ENCODE results near the gene SERTM1. TPM values are rescaled to one million over a fixed set of nuclear protein-coding genes. Genes with fewer than 3 reads are reported as not detected.

The SERTM1 gene
- total and polyA plus RNA-seq, 10 of the 15 experiments (the other 5 are each of a cell fraction or from before 2014, with no cell fraction given) = not detected

- Histone ChIP-seq H3K27me3 (replicated peaks in 1 of 2; ENCODE audit: control insufficient read depth in 2 of 2, insufficient read depth in 2 of 2, low read length in 1 of 2) (no peaks in the 10 kb centered on the region), H3K9ac (ENCODE audit: control insufficient read depth, insufficient read depth, low read length) (no peak overlapping the region), H3K79me2 (ENCODE audit: control insufficient read depth, insufficient read depth, low read length) (no peaks in the 10 kb centered on the region), H3K4me3 (no peak overlapping the region), H3K27ac (ENCODE audit: control insufficient read depth, insufficient read depth) (no peak overlapping the region), H3K9me3 (replicated peaks; ENCODE audit: control insufficient read depth, insufficient read depth, low read length) (no peaks in the 10 kb centered on the region; the same call in 2 of the 3 replicates), H2AFZ (ENCODE audit: control insufficient read depth, low read depth, low read length) (no peak overlapping the region), H3K36me3 (ENCODE audit: control insufficient read depth in 2 of 2, insufficient read depth in 2 of 2, low read length in 1 of 2) (no peaks in the 10 kb centered on the region), H3K4me1 (ENCODE audit: control insufficient read depth, insufficient read depth, low read length) (no peaks in the 10 kb centered on the region), H3K4me2 (ENCODE audit: control insufficient read depth, insufficient read depth) (no peak overlapping the region), H4K20me1 (ENCODE audit: control insufficient read depth, insufficient read depth) (no peaks in the 10 kb centered on the region)
- CTCF ChIA-PET = no interaction called here
- ATAC-seq (no peak), FAIRE-seq (no peak), DNase-seq (ENCODE audit: low read depth, low spot score) (no peak)
- SMC1A ChIA-PET (ENCODE audit: uncharacterized antibody, unreplicated experiment) = no interaction called here
- POLR2A ChIA-PET = no interaction called here
- RAD21 ChIA-PET (ENCODE audit: unreplicated experiment) = no interaction called here
- no TSS peak for BruUV-seq (replicated peaks)
- intact Hi-C loops (cut with micrococcal nuclease; ENCODE audit: unreplicated experiment) = no loop called here
- in situ Hi-C loops (cut with MboI) = no loop called here
- 0% methylated on average over 2 of the region's 2 CpGs for WGBS (ENCODE audit: insufficient coverage, insufficient replicate concordance, low lambda C conversion rate, missing lambda C conversion rate)
- TF ChIP-seq MEF2A (IDR thresholded peaks at IDR 0.05; ENCODE audit: insufficient read depth, low read depth, low read length) (no peak), SMC3 (IDR thresholded peaks at IDR 0.05; ENCODE audit: borderline replicate concordance, low read length) (no peak), E4F1 (IDR thresholded peaks at IDR 0.05; ENCODE audit: borderline replicate concordance, partially characterized antibody) (no peak), USF1 (IDR thresholded peaks at IDR 0.05; ENCODE audit: borderline replicate concordance, extremely low read length, insufficient read depth, low read depth, low read length) (no peak), MTA3 (IDR thresholded peaks at IDR 0.05; ENCODE audit: borderline replicate concordance, low read length) (no peak), PBX3 (IDR thresholded peaks at IDR 0.05; ENCODE audit: insufficient replicate concordance, low read depth, low read length) (no peak), ZBTB40 (IDR thresholded peaks at IDR 0.05; ENCODE audit: borderline replicate concordance) (no peak), NFYB (IDR thresholded peaks at IDR 0.05; ENCODE audit: insufficient read depth, low read depth, low read length) (no peak), MYC (IDR thresholded peaks at IDR 0.05; ENCODE audit: insufficient read depth, insufficient read length, insufficient replicate concordance, low read length, severe bottlenecking) (no peak), KLF5 (IDR thresholded peaks at IDR 0.05; ENCODE audit: partially characterized antibody) (no peak), ZZZ3 (IDR thresholded peaks at IDR 0.05; ENCODE audit: control insufficient read depth, insufficient read length, low read depth) (no peak), NBN (IDR thresholded peaks at IDR 0.05) (no peak), IKZF1 (conservative IDR thresholded peaks at IDR 0.05) (no peak)
These were observed 5.5 kb upstream of the SERTM1 start for GRCh38 chr13:36668316-36668715.

Data from GM12878 (cell line).